Breast epithelium (tissue), 3 donors: Measurements from ENCODE around the gene ZNF407.

ENCODE experiments used
- CTCF ChIP-seq, 3 donors: fragments of 450-650 bp; IDR thresholded peaks; one replicate each; pipeline ENCODE4 v1.5.1; 2016 to 2017; ENCODE audit warnings: antibody characterized with exemption in 3 of 3, mild to moderate bottlenecking in 3 of 3, moderate library complexity in 3 of 3
- POLR2A ChIP-seq: fragments of 450-650 bp; IDR thresholded peaks from one replicate; pipeline ENCODE4 v1.6.1; 2016; ENCODE audit warnings: antibody characterized with exemption, mild to moderate bottlenecking, moderate library complexity

DNA sequence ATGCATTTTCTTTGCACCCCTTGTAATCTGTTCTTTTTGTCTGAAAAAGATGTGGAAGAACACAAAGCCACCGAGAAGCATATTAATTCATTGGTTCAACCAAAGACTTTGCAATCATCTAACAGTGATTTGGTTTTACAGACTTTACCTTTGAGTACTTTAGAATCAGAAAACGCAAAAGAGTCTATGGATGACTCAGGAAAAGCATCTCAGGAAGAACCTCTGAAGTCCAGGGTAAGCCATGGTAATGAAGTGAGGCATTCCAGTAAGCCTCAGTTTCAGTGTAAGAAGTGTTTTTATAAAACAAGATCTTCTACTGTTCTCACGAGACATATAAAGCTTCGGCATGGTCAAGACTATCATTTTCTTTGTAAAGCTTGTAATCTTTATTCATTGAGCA lies 35.2 kb downstream of the ZNF407 start:
- TF ChIP-seq CTCF (IDR thresholded peaks at IDR 0.05) (no peak), POLR2A (no peak)
